ENCODE results near the gene NAT16.
"Not testable (repeated sequence)": the region's sequence is repeated elsewhere in the genome, so short reads cannot be mapped to it uniquely, and the experiment has no call there.

NAT16 gene

GRCh38 chr7:101156866-101157589, 23.1 kb downstream of the NAT16 start:
- no peak for DNase-seq

- no peak for DNase-seq
Measured at GRCh38 chr7:101156277-101156676, 23.8 kb downstream of the NAT16 start.

GRCh38 chr7:101155303-101155702, 24.8 kb downstream of the NAT16 start:
- no peak for DNase-seq

- no peak for DNase-seq
Measured at GRCh38 chr7:101154693-101155102, 25.4 kb downstream of the NAT16 start.

- DNase-seq: peak; percentile 95
Measured at GRCh38 chr7:101153969-101154692, 26.0 kb downstream of the NAT16 start, which contains the start of gene AP1S1. TSS of gene AP1S1 (plus strand) at chr7:101154476. CDS start at chr7:101154515, 39 bp downstream.

GRCh38 chr7:101151908-101152651, 28.0 kb downstream of the NAT16 start:
- DNase-seq: no peak

GRCh38 chr7:101140746-101141382, 39.2 kb downstream of the NAT16 start:
- DNase-seq: no peak

GRCh38 chr7:101140339-101140699, 39.8 kb downstream of the NAT16 start:
- DNase-seq: no peak

GRCh38 chr7:101138213-101138870, 41.8 kb downstream of the NAT16 start:
- DNase-seq: peak; percentile 78

GRCh38 chr7:101137651-101138212, 42.4 kb downstream of the NAT16 start:
- DNase-seq: no peak

GRCh38 chr7:101134399-101134980, 45.6 kb downstream of the NAT16 start:
- DNase-seq: no peak

- no peak for DNase-seq
Measured at GRCh38 chr7:101133621-101134398, 46.3 kb downstream of the NAT16 start.

- DNase-seq: not testable (repeated sequence)
Measured at GRCh38 chr7:101132626-101133600, 47.2 kb downstream of the NAT16 start.

GRCh38 chr7:101129603-101130117, 50.4 kb downstream of the NAT16 start:
- DNase-seq: no peak

GRCh38 chr7:101128040-101128834, 51.9 kb downstream of the NAT16 start:
- DNase-seq: no peak

- no peak for DNase-seq
Measured at GRCh38 chr7:101127460-101128039, 52.5 kb downstream of the NAT16 start.

GRCh38 chr7:101126651-101127459, 53.2 kb downstream of the NAT16 start, which contains the start of gene SERPINE1:
TSS of gene SERPINE1 (plus strand) at chr7:101127104. CDS start at chr7:101128394, 1,290 bp downstream.
- DNase-seq: peak; percentile 30

Measured in DMS 273 treated with DMSO at 0.1 percent for 48 hours (cell line).